OCI-LY3 (cell line): ENCODE measurements around the gene DOCK11.

ENCODE experiments used
- EZH2phosphoT487 ChIP-seq: fragments of 200-600 bp; shearing (Covaris generic); IDR thresholded peaks from 2 replicates; pipeline ENCODE4 v1.6.1; 2018; ENCODE audit warnings: antibody characterized with exemption, mixed run types, low read depth
- TF ChIP-seq, protein P1 (sequence below): fragments of 200-600, 300-600 bp; sonication (generic); IDR thresholded peaks from 2 replicates; pipeline ENCODE4 v1.5.1; 2014; ENCODE audit warnings: antibody characterized with exemption, low read length, low read depth

- TF ChIP-seq, protein P1, sequence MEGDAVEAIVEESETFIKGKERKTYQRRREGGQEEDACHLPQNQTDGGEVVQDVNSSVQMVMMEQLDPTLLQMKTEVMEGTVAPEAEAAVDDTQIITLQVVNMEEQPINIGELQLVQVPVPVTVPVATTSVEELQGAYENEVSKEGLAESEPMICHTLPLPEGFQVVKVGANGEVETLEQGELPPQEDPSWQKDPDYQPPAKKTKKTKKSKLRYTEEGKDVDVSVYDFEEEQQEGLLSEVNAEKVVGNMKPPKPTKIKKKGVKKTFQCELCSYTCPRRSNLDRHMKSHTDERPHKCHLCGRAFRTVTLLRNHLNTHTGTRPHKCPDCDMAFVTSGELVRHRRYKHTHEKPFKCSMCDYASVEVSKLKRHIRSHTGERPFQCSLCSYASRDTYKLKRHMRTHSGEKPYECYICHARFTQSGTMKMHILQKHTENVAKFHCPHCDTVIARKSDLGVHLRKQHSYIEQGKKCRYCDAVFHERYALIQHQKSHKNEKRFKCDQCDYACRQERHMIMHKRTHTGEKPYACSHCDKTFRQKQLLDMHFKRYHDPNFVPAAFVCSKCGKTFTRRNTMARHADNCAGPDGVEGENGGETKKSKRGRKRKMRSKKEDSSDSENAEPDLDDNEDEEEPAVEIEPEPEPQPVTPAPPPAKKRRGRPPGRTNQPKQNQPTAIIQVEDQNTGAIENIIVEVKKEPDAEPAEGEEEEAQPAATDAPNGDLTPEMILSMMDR: no peak
- no peak for TF ChIP-seq EZH2phosphoT487
These were observed at the start of gene DOCK11 for GRCh38 chrX:118495061-118495921.
